HUES64 (cell line): ENCODE data around the gene PAK4. TPM values are rescaled to one million over a fixed set of nuclear protein-coding genes. Genes with fewer than 3 reads are reported as not detected.

Experiments
- H3K27ac ChIP-seq: 2 replicates; pipeline ENCODE4 v1.7.0; 2013; ENCODE audit warnings: low read depth, low read length, inconsistent platforms
- H3K27me3 ChIP-seq: 2 replicates; pipeline ENCODE4 v1.6.1; 2013; ENCODE audit warnings: mild to moderate bottlenecking, low read length; ENCODE audit not compliant: insufficient read depth
- H3K36me3 ChIP-seq: 2 replicates; pipeline ENCODE4 v1.6.1; 2013; ENCODE audit warnings: mild to moderate bottlenecking, low read length; ENCODE audit not compliant: insufficient read depth
- H3K4me1 ChIP-seq: 2 replicates; pipeline ENCODE4 v1.6.1; 2013; ENCODE audit warnings: mild to moderate bottlenecking, low read length, moderate library complexity; ENCODE audit not compliant: insufficient read depth
- H3K4me3 ChIP-seq: 2 replicates; pipeline ENCODE4 v1.5.1; 2013; ENCODE audit warnings: mild to moderate bottlenecking, low read length, moderate library complexity
- H3K9ac ChIP-seq: 2 replicates; pipeline ENCODE4 v1.6.1; 2013; ENCODE audit warnings: mild to moderate bottlenecking, low read depth, low read length
- H3K9me3 ChIP-seq: 2 replicates; pipeline ENCODE4 v1.6.1; 2013; ENCODE audit warnings: low read depth, low read length; ENCODE audit not compliant: insufficient read depth
- WGBS: fragments of 150-250, 120-280 bp; methylation state at CpG from one replicate; pipeline ENCODE4 v1.1.7; 2013; ENCODE audit warnings: missing lambda C conversion rate; 5-methylcytosine and 5-hydroxymethylcytosine counted together
- polyA plus RNA-seq, 2 experiments: library from polyadenylated mRNA; stranded (reverse); fragments of 50-300 nt; gene quantifications; one replicate each; pipeline ENCODE4 v1.2.3, GENCODE V29; 2013

PAK4 gene
- polyA plus RNA-seq (2013, experiment 1 of 2), result 42.4 TPM
- polyA plus RNA-seq (2013, experiment 2 of 2), result 46.3 TPM

DNA sequence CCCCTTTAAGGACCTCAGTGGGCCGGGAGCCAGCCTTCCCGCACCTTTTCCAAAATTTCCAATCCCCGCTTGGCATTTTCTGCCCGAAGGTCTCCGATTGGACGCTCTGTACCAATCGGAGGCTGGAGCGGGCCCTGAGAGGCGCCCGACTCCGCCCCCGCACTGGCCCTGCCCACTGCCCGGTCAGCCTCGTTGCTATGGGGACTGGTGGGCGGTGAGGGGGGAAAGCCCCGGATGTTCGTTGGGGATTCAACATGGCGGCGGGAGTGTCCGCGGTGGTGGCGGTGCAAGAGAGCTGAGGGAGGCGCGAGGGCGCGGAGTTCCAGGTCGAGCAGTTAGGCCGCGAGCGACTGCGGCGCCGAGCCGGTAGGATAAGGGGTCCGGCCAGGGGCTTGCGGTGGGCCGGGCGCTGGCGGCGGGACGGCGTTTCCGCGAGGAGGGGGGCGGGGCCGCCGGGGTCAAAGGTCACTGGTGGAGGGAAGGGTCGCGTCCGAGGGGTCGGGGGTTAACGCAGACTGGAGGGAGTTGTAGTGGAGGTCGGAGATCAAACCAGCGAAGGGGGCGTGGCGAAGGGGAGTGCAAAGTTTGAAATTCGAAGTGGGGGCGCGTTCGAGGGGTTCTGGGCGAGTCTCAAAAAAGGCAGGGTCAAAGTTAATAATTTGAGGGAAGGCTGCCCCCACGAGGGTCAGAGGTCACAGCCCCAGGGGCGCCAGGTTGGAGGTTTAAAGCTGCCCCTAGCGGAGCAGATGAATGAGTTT lies at the start of gene PAK4:
TSS of gene PAK4 (plus strand) at position 233 of the 758 bp plus-strand sequence. CDS start 43,768 bp downstream, outside the sequence.
- Histone ChIP-seq H3K9me3 (no peaks in the 10 kb centered on the region), H3K4me3 (peak within 1 kb of the TSS; percentile 83), H3K9ac (peak within 1 kb of the TSS; percentile 82), H3K36me3 (no peaks in the 10 kb centered on the region), H3K4me1 (0 out of 2 replicates have a peak, but pooled peaks cover 5% of the 10 kb centered on the region), H3K27ac (peak within 1 kb of the TSS; percentile 91), H3K27me3 (no peaks in the 10 kb centered on the region)
- WGBS, result under 1% methylated on average over 64 of the region's 64 CpGs

DNA sequence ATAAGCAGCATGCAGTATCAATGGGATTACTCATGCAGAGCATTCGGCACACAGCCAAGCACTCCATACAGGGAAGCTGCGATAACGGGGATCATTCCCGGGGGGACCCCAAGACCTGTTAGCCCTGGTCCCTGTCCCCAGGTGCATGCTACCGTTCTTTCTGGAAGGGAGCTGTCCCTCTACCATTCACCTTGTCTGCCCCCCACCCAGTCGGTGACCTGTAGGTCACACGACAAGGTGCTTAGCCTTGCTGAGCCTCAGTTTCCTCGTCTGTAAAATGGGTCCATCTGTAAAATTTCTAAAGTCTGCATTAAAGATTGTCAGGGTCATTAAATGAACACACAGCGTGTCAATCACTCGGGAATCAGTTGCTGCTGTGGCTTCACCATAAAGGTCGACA lies 48.3 kb upstream of the PAK4 start:
- H3K9me3 ChIP-seq, result no peaks in the 10 kb centered on the region
- no peak overlapping the region for H3K9ac ChIP-seq
- no peak overlapping the region for H3K27ac ChIP-seq
- H3K36me3 ChIP-seq, result no peaks in the 10 kb centered on the region
- WGBS, result 91% methylated on average over 11 of the region's 11 CpGs
- peaks cover 5% of the 10 kb centered on the region for H3K27me3 ChIP-seq
- H3K4me3 ChIP-seq, result no peak overlapping the region
- no peaks in the 10 kb centered on the region for H3K4me1 ChIP-seq

- Histone ChIP-seq H3K27me3 (peaks cover 18% of the 10 kb centered on the region), H3K36me3 (no peaks in the 10 kb centered on the region), H3K9me3 (no peaks in the 10 kb centered on the region), H3K27ac (no peak overlapping the region), H3K9ac (no peak overlapping the region), H3K4me1 (peaks cover 4% of the 10 kb centered on the region; the same call in 1 of the 2 replicates), H3K4me3 (no peak overlapping the region)
- 77% methylated on average over 7 of the region's 7 CpGs for WGBS
Observed at GRCh38 chr19:39078436-39079200, 47.0 kb upstream of the PAK4 start.

- Histone ChIP-seq H3K9ac (no peak overlapping the region), H3K36me3 (no peaks in the 10 kb centered on the region), H3K4me1 (peaks cover 4% of the 10 kb centered on the region; the same call in 1 of the 2 replicates), H3K4me3 (no peak overlapping the region), H3K9me3 (no peaks in the 10 kb centered on the region), H3K27ac (no peak overlapping the region), H3K27me3 (peaks cover 36% of the 10 kb centered on the region)
- 84% methylated on average over 3 of the region's 3 CpGs for WGBS
Observed at GRCh38 chr19:39080431-39080830, 45.2 kb upstream of the PAK4 start.

- whole genome bisulfite sequencing, result 89% methylated on average over 6 of the region's 7 CpGs
- Histone ChIP-seq H3K4me3 (no peak overlapping the region), H3K36me3 (no peaks in the 10 kb centered on the region)
Observed at GRCh38 chr19:39082167-39082566, 43.4 kb upstream of the PAK4 start.

DNA sequence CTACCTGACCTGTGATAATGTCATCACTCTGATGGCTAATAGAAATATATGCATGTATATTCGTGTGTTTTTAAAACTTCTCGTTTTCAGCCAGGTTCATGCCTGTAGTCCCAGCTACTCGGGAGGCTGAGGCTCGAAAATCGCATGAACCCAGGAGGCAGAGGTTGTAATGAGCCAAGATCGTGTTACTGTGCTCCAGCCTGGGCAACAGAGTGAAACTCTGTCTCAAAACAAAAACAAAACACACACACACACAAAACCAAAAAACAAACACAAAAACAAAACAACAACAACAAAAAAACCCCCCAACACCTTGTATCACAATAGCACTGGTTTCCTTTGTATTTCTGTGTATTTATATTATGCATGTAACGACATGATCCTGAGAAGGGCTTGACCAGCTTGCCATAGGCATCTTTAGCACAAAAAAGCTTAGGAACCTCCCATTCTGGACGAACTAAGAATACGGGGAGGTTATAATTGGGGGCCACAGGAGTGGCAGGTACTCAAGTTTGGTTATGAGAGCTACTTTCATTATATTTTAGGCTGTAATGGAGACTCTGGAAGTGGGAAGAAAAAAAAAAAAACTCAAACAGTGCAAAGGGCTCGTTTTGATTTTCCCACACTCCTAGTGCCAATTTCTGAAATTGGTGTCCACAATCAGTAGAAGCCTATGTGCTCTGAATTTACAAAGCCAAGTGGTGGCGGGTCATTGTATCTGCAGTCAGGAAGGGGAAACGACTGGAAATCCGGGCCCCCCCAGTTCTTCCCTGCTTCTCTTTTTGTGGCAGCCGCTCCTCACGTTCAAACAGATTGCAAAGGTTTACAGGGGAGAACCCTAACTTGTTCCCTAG lies 42.6 kb upstream of the PAK4 start:
- WGBS, result 58% methylated on average over 14 of the region's 15 CpGs
- Histone ChIP-seq H3K4me3 (peak overlapping the region; percentile 58; the same call in 1 of the 2 replicates), H3K27me3 (peaks cover 45% of the 10 kb centered on the region), H3K36me3 (no peaks in the 10 kb centered on the region), H3K9me3 (no peaks in the 10 kb centered on the region), H3K27ac (no peak overlapping the region), H3K9ac (no peak overlapping the region), H3K4me1 (peaks cover 4% of the 10 kb centered on the region; the same call in 1 of the 2 replicates)

More at GRCh38 chr19:39082167-39082566, 43.4 kb upstream of the PAK4 start:
- Histone ChIP-seq H3K9me3 (no peaks in the 10 kb centered on the region), H3K4me1 (peaks cover 4% of the 10 kb centered on the region; the same call in 1 of the 2 replicates), H3K27me3 (peaks cover 45% of the 10 kb centered on the region), H3K27ac (no peak overlapping the region), H3K9ac (no peak overlapping the region)

GRCh38 chr19:39083599-39083982 lies 42.0 kb upstream of the PAK4 start:
- peak overlapping the region; percentile 58 for H3K4me3 ChIP-seq
- H3K36me3 ChIP-seq, result no peaks in the 10 kb centered on the region
- 36% methylated on average over 14 of the region's 14 CpGs for WGBS
- no peak overlapping the region for H3K9ac ChIP-seq
- H3K27ac ChIP-seq, result no peak overlapping the region
- peaks cover 4% of the 10 kb centered on the region; the same call in 1 of the 2 replicates for H3K4me1 ChIP-seq
- H3K9me3 ChIP-seq, result no peaks in the 10 kb centered on the region
- peaks cover 45% of the 10 kb centered on the region for H3K27me3 ChIP-seq

DNA sequence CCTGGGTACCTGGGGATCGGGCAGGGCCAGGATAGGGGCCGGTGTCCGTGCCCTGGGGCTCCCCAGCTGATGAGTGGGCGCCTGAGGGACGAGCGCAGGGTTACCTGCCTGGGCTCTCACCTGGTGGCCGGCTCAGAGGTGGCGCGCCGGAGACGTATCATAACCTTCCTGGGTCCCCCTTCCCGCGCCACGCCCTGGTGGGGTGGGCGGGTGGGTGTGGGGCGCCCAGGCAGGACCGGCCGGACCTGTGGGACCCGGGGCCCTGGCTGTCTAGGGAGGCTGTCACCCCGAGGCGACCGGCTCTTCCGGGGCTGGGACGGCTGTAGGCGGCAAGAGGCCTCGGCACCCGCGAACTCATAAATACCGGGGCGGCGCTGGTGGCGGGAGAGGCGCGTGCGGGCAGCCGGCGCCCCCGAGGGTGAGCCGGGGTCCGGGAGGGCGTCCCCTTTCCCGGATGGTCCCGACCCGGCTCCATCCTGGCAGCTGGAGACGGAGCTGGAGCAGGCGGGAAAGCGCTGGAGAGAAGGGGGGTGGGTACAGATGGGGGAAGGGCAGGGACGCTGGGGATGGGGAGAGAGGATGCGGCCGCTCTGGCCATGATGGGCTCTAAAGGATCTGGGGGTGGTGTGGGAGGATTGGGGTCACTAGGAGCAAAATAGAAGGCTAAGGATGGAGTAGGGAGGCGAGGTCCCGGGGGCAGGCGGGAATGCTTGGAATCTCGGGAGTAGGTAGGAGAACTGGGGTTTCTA lies 41.4 kb upstream of the PAK4 start, which contains the start of gene ACP7:
TSS of gene ACP7 (plus strand) at position 386 of the 749 bp plus-strand sequence. CDS start 902 bp downstream, outside the sequence.
- H3K27ac ChIP-seq, result no peak within 1 kb of the TSS
- H3K27me3 ChIP-seq, result peaks cover 43% of the 10 kb centered on the region
- WGBS, result 5% methylated on average over 54 of the region's 54 CpGs
- no peaks in the 10 kb centered on the region for H3K9me3 ChIP-seq
- 0 out of 2 replicates have a peak within 1 kb of the TSS, but pooled peaks have one; percentile 17 for H3K9ac ChIP-seq
- H3K4me1 ChIP-seq, result peaks cover 4% of the 10 kb centered on the region; the same call in 1 of the 2 replicates
- H3K4me3 ChIP-seq, result peak within 1 kb of the TSS; percentile 58
- no peaks in the 10 kb centered on the region for H3K36me3 ChIP-seq

GRCh38 chr19:39084732-39085080 lies 40.9 kb upstream of the PAK4 start:
- peak overlapping the region; percentile 58 for H3K4me3 ChIP-seq
- peaks cover 43% of the 10 kb centered on the region for H3K27me3 ChIP-seq

GRCh38 chr19:39085392-39085791 lies 40.2 kb upstream of the PAK4 start:
- Histone ChIP-seq H3K27me3 (peaks cover 43% of the 10 kb centered on the region), H3K9me3 (no peaks in the 10 kb centered on the region), H3K9ac (no peak overlapping the region), H3K4me3 (no peak overlapping the region), H3K4me1 (peaks cover 4% of the 10 kb centered on the region; the same call in 1 of the 2 replicates), H3K36me3 (no peaks in the 10 kb centered on the region), H3K27ac (no peak overlapping the region)
- WGBS, result 80% methylated on average over 8 of the region's 8 CpGs

More at GRCh38 chr19:39084732-39085080, 40.9 kb upstream of the PAK4 start:
- no peaks in the 10 kb centered on the region for H3K9me3 ChIP-seq
- peaks cover 4% of the 10 kb centered on the region; the same call in 1 of the 2 replicates for H3K4me1 ChIP-seq
- no peaks in the 10 kb centered on the region for H3K36me3 ChIP-seq
- no peak overlapping the region for H3K9ac ChIP-seq
- 54% methylated on average over 6 of the region's 7 CpGs for WGBS
- no peak overlapping the region for H3K27ac ChIP-seq
